Lung (tissue), 12 donors: ENCODE results near the gene SEZ6L. TPM values are rescaled to one million over a fixed set of nuclear protein-coding genes. Genes with fewer than 3 reads are reported as not detected.

Source experiments
- ATAC-seq: fragments of 200-7000 bp; cut with Tn5 transposase; one replicate; pipeline ENCODE4 v1.9.1; 2020; ENCODE audit warnings: moderate number of reproducible peaks; ENCODE audit not compliant: insufficient read depth, low FRiP score
- DNase-seq, 3 donors: peaks; one replicate each; pipeline ENCODE4 v3.0.0-alpha.2; 2013 to 2017
- H3K27ac ChIP-seq, 2 donors: one replicate each; pipeline ENCODE4 v1.5.1; 2013; ENCODE audit warnings: mild to moderate bottlenecking in 2 of 2, moderate library complexity in 2 of 2, control low read depth in 1 of 2, inconsistent platforms in 1 of 2, low read depth in 1 of 2, low read length in 1 of 2
- H3K27me3 ChIP-seq, 3 donors: one replicate each; pipeline ENCODE4 v1.5.1; 2013; ENCODE audit warnings: low read length in 2 of 3; ENCODE audit not compliant: control insufficient read depth in 3 of 3, insufficient read depth in 3 of 3
- H3K36me3 ChIP-seq, 4 donors: one replicate each; pipeline ENCODE4 v1.5.1; 2013; ENCODE audit warnings: low read length in 4 of 4, mild to moderate bottlenecking in 1 of 4, moderate library complexity in 1 of 4; ENCODE audit not compliant: control insufficient read depth in 4 of 4, insufficient read depth in 4 of 4
- H3K4me1 ChIP-seq, 5 donors: one replicate each; pipeline ENCODE4 v1.5.1; 2013; ENCODE audit warnings: low read length in 5 of 5, mild to moderate bottlenecking in 2 of 5, moderate library complexity in 1 of 5; ENCODE audit not compliant: control insufficient read depth in 5 of 5, insufficient read depth in 5 of 5
- H3K4me3 ChIP-seq: one replicate; pipeline ENCODE4 v1.5.1; 2013; ENCODE audit warnings: mild to moderate bottlenecking, control low read depth, moderate library complexity
- H3K9ac ChIP-seq, 2 donors: one replicate each; pipeline ENCODE4 v1.5.1; 2013; ENCODE audit warnings: low read length in 2 of 2, control low read depth in 1 of 2; ENCODE audit not compliant: insufficient read depth in 1 of 2
- H3K9me3 ChIP-seq, 4 donors: one replicate each; pipeline ENCODE4 v1.5.1; 2013; ENCODE audit warnings: low read length in 3 of 4, mild to moderate bottlenecking in 1 of 4, moderate library complexity in 1 of 4; ENCODE audit not compliant: control insufficient read depth in 4 of 4, insufficient read depth in 3 of 4
- WGBS, 2 donors: extraction: QIAGEN DNeasy Blood & Tissue Kit; methylation state at CpG; one replicate each; pipeline ENCODE4 v1.1.7; 2013; 5-methylcytosine and 5-hydroxymethylcytosine counted together
- polyA plus RNA-seq, 2 donors: library from polyadenylated mRNA; stranded (reverse); fragments of 200-250 nt; gene quantifications; one replicate each; pipeline ENCODE4 v1.2.1, GENCODE V29; 2013
- total RNA-seq, 2 donors: library from RNA; depleted of rRNA in 1 of 2; stranded (reverse); fragments of >200 nt in 1 of 2; gene quantifications; one replicate each; pipeline ENCODE4 v1.2.1, GENCODE V29; 2014 to 2021
- TF ChIP-seq, protein P1 (sequence below): IDR thresholded peaks from 2 replicates; pipeline ENCODE4 v1.5.1; 2012; ENCODE audit warnings: mild to moderate bottlenecking; ENCODE audit errors: control extremely low read depth, extremely low read depth
- donor health status: control.
- donor health status: control.
- donor health status: Bipolar disorder and iron deficiency.
- donor health status: healthy.
- donor health status: DM: yes; HTN: yes; CAD: no.

The SEZ6L gene
- total and polyA plus RNA-seq, 4 donors, result 0.02 to 0.46 (median 0.08) TPM

DNA sequence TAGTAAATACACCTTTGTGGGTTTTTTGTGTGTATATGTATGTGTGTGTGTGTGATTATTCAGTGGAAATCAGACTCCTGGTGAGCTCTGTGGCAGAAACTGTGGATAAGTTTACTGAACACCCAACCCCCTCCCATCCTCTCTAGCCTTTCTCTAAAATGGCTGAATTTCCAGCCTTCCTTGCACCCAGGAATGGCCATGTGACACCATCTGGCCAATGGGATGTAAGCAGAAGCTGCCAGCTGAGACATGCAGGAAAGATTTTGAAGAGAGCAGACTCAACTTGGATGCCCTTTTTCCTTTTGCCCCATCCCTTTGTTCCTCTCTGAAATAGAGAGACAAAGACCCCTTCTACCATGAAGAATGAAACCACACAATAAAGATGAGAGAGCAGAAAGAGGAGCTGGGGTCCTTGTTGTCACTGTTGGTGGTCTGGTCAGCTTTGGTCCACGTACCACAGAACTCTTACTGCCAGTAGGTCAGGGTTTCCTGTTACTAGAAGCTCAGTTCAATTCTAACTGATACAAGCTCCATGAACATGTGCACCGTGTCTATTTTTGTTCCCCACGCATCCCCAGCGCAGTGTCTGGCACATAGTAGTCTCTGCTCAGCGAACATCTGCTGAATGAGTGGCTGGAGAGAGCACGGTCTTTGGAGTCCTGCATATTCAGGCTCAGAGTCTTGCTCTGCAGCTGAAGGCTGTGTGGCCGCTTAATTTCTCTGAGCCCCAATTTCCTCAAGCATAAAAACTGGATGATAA lies 57.5 kb downstream of the SEZ6L start:
- 82 to 89% methylated on average over 7 of the region's 7 CpGs for WGBS, 2 donors

DNA sequence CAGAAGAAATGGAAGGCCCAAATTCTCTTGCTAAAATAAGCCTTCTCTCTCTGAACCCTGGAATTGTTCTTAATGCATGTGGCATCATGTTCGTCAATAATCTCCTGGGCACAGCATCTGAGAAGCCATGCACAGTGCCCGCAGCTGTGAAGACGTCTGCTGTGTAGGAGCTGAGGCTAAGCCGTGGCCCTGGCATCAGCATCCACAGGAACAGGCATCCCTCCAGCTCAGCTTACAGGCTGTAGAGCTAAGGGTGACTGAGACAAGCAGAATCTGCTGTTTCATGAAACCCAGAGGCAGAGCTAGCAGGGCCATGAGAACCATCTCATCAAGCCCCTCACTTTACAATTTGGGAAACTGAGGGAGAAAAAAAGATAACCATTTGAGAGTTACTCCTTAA lies 60.6 kb downstream of the SEZ6L start:
- no peaks in the 10 kb centered on the region for H3K36me3 ChIP-seq
- no peaks in the 10 kb centered on the region for H3K27me3 ChIP-seq
- no peak overlapping the region for H3K9ac ChIP-seq
- DNase-seq (no peak), ATAC-seq (no peak)
- TF ChIP-seq, protein P1, sequence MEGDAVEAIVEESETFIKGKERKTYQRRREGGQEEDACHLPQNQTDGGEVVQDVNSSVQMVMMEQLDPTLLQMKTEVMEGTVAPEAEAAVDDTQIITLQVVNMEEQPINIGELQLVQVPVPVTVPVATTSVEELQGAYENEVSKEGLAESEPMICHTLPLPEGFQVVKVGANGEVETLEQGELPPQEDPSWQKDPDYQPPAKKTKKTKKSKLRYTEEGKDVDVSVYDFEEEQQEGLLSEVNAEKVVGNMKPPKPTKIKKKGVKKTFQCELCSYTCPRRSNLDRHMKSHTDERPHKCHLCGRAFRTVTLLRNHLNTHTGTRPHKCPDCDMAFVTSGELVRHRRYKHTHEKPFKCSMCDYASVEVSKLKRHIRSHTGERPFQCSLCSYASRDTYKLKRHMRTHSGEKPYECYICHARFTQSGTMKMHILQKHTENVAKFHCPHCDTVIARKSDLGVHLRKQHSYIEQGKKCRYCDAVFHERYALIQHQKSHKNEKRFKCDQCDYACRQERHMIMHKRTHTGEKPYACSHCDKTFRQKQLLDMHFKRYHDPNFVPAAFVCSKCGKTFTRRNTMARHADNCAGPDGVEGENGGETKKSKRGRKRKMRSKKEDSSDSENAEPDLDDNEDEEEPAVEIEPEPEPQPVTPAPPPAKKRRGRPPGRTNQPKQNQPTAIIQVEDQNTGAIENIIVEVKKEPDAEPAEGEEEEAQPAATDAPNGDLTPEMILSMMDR, result no peak
- H3K27ac ChIP-seq, result no peak overlapping the region
- WGBS, 2 donors, result 84 to 93% methylated on average over 4 of the region's 4 CpGs
- no peaks in the 10 kb centered on the region for H3K4me1 ChIP-seq
- peaks cover 0 to 5% (median 0%) of the 10 kb centered on the region in 4 donors for H3K9me3 ChIP-seq
- H3K4me3 ChIP-seq, result no peak overlapping the region

More for the DNA sequence above, 57.5 kb downstream of the SEZ6L start:
- Histone ChIP-seq H3K9ac (no peak overlapping the region), H3K27me3 (peaks cover 0 to 2% (median 0%) of the 10 kb centered on the region in 3 donors), H3K4me3 (no peak overlapping the region), H3K9me3 (peaks cover 0 to 4% (median 2%) of the 10 kb centered on the region in 4 donors), H3K4me1 (no peaks in the 10 kb centered on the region), H3K36me3 (no peaks in the 10 kb centered on the region), H3K27ac (no peak overlapping the region)
- ATAC-seq, result no peak
- TF ChIP-seq, protein P1, result no peak
- DNase-seq, result no peak

DNA sequence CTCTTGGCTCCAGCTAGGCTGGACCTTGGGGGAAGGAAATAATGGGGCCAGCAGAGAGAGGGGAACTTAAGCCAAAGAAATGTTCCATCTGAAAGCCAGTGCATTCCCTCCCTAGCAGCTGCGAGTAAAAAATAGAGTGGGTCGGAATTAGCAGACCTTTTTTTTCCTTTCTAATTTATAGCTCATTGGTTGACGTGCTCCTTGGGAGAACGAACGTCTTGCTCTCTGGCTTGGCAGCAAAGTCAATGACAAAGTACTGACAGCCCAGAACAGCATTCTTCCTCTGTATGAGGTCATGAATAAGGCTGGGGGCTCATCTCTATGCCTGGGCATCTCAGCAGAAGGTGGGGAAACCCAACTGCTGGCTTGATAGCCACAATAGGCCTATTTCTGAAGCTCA lies 65.0 kb downstream of the SEZ6L start:
- Histone ChIP-seq H3K36me3 (no peaks in the 10 kb centered on the region), H3K27ac (no peak overlapping the region), H3K27me3 (no peaks in the 10 kb centered on the region), H3K9me3 (peaks cover 0 to 5% (median 0%) of the 10 kb centered on the region in 4 donors), H3K4me1 (no peaks in the 10 kb centered on the region), H3K9ac (no peak overlapping the region), H3K4me3 (no peak overlapping the region)
- 51 to 67% methylated on average over 5 of the region's 5 CpGs for WGBS, 2 donors
- TF ChIP-seq, protein P1, result no peak
- no peak for ATAC-seq
- DNase-seq, result no peak
